HuH-7.5 (cell line): ENCODE data around the gene ZSCAN10.
A peak's percentile ranks its signal among the peaks of the same experiment; 100 is the strongest.
"Not testable (repeated sequence)": the region's sequence is repeated elsewhere in the genome, so short reads cannot be mapped to it uniquely, and the experiment has no call there.

Experiments used
- DNase-seq: peaks from one replicate; pipeline ENCODE4 v3.0.0; 2011; ENCODE audit warnings: low spot score

Gene ZSCAN10

DNA sequence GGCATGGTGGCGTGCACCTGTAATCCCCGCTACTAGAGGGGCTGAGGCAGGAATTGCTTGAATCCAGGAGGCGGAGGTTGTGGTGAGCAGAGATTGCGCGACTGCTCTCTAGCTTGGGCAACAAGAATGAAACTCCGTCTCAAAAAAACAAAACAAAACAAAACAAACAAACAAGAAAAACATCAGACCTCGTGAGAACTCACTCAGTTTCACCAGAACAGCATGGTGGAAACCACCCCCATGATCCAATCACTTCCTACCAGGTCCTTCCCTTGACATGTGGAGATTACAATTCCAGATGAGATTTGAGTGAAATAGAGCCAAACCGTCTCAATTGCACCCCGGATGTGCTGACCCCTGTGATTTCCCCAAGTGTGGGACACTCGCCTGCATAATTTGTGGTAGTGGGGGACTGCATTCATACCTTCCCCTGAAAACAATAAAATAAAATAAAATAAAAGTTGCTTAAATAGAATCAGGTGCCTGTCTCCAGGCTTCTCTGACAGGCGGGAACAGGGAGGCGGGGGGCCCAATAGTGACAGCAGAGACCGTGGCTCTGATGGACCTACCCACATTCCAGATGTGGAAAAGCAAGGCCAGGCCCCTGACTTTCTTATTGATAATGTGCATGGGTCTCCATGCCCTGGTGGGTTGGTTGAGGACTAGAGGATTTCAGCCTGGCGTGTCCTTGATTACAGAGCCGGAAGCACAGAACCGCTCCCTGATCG is 13.1 kb downstream of the ZSCAN10 start:
- no peak for DNase-seq

DNA sequence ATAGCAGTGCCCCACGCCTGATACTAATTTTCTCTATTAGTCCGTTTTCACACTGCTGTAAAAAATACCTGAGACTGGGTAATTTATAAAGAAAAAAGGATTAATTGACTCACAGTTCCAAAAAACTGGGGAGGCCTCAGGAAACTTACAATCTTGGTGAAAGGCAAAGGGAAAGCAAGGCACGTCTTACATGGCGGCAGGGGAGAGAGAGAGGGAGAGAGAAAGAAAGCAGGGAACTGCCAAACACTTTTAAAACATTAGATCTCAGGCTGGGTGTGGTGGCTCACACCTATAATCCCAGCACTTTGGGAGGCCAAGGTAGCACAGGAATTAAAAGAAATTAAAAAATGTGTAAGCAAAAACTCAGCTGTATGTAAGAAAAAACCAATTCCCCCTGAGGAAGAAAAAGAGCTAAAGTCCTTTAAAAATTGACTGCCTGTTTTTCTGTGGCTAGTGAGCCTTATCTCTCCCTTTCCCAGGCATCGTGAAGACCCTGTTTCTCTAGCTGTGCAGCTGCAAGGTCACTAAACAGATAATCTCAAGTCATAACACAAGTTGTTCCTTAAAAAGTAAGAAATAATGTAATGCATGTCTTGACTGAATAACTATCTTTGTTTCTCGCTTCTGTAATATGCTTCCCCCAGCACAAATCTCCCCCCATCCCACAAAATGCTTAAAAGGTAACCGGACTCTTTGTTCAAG is 14.0 kb downstream of the ZSCAN10 start:
- DNase-seq, result no peak

DNA sequence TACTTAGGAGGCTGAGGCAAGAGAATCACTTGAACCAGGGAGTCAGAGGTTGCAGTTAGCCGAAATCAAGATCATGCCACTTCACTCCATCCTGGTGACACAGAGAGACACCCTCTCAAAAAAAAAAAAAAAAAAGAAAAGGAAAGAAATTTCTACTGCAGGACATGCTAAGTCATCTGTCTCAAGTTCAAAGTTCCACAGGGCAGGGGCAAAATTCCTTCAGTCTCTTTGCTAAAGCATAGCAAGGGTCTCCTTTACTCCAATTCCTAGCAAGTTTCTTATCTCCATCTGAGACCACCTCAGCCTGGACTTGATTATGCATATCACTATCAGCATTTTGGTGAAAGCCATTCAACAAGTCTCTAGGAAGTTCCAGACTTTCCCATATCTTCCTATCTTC is 14.6 kb downstream of the ZSCAN10 start:
- no peak for DNase-seq

DNA sequence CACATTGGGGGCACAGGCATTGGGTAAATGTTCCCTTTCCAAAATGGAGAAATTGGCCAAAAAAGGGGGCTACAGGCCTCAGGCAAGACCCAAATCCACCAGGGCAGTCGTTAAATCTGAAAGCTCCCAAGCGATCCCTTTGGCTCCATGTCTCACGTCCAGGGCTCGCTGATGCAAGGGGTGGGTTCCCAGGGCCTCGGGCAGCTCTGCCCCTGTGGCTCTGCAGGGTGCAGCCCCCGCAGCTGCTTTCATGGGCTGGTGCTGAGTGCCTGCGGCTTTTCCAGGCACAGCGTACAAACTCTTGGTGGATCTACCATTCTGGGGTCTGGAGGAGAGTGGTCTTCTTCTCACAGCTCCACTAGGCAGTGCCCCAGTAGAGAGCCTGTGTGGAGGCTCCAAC is 15.7 kb downstream of the ZSCAN10 start:
- DNase-seq, result not testable (repeated sequence)

DNA sequence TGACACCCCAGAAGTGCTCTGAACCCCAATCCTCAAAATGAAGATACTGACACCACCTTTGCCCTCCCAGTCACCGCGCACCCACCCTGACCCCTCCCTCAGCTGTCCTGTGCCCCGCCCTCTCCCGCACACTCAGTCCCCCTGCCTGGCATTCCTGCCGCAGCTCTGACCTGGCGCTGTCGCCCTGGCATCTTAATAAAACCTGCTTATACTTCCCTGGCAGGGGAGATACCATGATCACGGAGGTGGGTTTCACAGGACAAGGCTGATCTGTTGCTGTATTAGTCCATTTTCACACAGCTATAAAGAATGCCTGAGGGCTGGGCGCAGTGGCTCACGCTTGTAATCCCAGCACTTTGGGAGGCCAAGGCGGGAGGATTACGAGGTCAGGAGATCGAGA is 17.1 kb downstream of the ZSCAN10 start:
- DNase-seq, result not testable (repeated sequence)

DNA sequence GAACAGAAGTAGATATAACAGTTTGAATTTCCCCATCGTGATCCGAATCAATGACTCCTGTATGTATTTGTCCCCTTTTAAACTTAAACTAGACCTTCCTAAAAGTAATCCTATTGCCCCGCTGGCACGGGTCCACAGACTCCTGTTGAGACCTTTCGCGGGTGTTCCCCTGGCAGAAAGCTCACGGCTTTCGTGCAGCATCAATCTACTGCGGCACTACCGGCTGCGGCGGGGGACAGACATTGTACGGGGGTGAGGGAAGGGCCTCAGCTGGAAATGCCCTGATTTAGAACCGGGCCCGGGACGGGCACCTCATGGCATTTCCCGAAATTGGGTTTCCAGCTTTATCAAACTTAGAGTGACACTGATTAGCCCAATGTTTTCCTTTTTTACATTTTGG is 19.1 kb downstream of the ZSCAN10 start:
- no peak for DNase-seq

DNA sequence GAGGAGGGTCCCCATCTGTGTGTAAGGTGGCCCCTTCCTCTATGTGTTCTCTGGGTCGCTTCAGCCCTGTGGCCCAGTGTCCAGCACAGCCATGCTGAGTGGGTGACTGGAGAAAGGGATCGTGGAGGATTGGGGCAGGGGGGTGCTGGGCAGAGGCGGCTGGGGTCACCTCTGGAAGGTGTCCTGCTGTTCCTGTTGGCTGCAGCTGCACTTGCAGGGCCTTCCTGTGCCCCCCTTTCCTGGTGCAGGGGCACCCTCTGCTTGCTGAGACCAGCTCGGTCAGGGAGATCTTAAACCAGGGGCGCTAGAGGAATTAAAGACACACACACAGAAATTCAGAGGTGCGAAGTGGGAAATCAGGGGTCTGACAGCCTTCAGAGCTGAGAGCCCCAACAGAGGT is 22.5 kb downstream of the ZSCAN10 start:
- DNase-seq, result no peak

DNA sequence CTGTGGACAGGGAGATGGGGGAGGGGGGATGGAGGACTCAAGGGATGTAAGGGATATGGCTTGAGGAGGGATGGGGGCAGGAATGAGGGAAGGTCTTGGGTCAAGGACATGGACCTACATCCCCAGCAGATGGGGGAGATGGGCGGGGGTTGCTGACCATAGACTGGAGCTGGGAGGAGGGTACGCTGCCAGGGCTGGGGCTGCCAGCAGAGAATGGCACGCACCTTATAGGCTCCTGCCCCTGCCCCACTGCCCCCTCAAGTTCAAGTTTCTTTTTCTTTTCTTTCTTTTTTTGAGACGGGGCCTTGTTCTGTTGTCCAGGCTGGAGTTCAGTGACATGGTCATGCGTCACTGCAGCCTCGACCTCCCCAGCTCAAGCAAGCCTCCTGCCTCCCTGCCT is 23.1 kb downstream of the ZSCAN10 start:
- DNase-seq, result not testable (repeated sequence)

DNA sequence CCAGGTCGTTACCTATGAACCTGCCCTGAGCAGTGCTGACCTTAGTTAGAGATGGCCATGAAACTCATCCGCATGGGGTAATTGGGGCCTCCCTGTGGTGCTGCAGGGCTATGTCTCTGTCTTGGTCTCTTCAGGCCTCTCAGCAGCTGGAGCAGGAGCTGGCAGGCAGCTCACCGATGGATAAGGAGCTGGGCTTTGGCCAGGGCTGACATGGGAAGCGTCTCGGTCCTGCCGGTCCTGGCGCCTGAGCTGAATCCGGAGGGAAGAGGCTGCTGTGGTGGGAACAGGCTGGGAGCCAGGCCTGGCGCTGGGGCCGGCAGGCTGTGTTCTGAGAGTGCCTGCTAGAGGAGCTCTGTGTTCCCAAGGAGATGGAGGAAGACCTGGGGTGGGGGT is 23.6 kb downstream of the ZSCAN10 start:
- no peak for DNase-seq

DNA sequence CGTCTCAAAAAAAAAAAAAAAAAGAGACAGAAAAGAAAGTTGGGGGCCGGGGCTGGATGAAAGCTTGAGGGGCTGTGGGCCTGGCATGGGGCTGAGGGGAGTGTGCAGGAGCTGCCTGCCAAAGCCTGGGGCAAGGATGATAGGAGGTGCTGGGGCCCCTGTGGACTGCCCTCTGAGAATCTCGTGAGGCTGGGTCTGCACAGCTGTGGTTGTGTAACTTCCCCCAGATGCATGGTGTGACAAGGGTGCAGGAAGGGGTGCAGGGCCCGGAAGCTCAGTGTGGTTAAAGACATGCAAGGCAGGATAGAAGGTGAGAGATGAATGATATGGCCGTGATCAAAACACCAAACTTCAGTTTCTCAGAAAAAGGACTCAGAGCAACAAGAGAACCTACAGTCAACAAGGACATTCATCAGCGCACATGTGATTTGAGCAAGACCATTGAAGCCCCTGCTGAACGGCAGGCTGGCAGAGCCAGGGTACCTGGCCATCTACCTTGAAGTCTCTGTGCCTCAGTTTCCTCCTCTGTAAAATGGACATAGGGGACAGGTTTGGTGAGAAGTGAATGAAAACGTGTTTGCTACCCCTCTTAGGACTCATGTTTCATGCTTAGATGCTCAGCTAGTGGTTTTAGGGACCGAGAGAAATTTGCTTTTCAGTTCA is 24.1 kb downstream of the ZSCAN10 start:
- DNase-seq, result no peak

DNA sequence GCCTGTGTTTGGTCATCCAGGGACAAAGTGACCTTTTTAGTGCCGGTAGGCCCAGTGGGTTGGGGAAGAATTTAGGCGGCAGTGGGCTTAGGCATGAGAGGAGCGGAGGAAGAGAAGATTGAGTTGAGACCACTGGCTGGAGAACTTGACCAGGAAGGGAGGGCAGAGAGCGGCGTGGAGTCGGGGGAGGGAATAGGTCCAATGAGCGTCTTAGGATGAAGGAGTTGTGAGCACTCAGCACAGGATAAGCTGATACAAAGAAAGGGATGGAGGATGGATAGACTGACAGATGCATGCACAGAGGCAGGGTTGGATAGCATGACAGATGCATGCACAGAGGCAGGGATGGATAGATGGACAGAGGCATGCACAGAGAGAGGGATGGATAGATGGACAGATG is 25.6 kb downstream of the ZSCAN10 start:
- no peak for DNase-seq

DNA sequence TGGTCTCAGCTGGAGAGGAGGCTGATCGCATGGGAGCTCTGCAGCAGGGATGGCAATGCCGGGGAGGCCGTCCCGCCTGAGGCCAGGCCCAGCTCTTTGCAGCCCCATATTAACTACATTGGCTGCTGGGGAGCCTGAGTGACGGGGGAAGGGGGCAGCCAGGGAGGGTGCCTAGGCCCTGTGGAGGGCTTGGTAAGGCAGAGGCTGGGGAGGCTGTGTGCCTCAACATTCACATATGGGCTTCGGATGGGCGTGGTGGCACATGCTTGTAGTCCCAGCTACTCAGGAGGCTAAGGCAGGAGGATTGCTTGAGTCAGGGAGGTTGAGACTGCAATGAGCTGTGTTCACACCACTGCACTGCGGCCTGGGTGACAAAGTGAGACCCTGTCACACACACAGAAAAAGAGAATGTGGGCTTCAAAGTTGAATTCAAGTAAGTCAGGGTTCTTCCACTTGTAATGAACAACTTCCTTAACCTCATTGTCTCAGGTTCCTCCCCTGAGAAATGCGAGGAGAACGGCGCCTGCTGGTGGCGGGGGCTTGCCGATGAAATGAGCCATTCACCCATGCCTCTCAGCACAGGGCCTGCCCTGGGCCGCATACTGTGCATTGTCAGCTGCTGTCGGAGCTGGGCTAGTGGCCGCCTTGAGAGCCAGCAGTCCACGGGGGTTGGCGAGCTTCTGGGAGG is 26.4 kb downstream of the ZSCAN10 start:
- not testable (repeated sequence) for DNase-seq

DNA sequence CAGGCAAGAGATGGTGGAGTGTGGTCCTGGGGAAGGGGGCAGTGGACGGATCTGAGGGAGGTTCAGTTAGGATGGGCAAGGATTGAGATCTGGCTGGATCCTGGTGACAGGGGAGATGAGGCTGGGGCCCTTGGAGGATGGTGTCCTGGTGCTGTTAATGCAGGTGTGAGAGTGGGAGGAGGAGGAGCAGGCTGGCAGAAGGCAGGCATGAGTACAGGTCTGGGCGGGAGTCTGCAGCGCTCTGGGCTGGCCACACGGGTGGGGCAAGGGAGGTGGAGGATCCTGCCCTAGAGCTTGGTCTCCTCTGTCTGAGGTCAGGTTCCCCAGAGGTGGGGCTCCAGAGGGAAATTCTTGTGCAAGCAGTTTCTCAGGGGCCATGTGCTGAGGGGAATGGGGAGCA is 26.9 kb downstream of the ZSCAN10 start:
- DNase-seq, result not testable (repeated sequence)

DNA sequence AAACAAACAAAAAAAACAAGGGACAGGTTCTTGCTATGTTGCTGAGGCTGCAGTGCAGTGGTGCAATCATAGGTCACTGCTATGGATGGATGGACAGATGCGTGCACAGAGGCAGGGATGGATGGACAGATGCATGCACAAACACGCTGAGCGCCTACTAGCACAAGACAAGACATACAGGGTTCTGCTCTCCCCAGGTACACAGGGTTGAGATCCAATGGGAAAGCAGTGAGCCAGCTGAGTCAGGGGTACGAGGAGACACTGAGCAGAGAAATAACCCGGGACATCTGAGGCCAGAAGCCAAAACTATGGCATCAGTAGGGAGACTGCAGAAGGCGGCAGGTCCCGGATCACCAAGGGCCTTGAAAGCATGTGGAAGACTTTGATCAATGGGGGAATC is 27.4 kb downstream of the ZSCAN10 start:
- DNase-seq, result no peak

DNA sequence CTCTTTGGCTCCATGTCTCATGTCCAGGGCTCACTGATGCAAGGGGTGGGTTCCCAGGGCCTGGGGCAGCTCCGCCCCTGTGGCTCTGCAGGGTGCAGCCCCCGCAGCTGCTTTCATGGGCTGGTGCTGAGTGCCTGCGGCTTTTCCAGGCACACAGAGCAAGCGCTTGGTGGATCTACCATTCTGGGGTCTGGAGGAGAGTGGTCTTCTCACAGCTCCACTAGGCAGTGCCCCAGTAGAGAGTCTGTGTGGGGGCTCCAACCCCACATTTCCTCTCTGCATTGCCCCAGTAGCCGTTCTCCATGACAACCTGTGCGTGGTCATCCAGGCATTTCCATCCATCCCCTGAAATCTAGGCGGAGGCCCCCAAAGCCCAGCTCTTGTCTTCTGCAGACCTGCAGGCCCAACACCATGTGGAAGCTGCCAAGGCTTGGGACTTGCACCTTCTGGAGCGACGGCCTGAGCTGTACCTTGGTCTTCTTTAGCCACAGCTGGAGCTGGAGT is 28.4 kb downstream of the ZSCAN10 start:
- DNase-seq, result no peak

DNA sequence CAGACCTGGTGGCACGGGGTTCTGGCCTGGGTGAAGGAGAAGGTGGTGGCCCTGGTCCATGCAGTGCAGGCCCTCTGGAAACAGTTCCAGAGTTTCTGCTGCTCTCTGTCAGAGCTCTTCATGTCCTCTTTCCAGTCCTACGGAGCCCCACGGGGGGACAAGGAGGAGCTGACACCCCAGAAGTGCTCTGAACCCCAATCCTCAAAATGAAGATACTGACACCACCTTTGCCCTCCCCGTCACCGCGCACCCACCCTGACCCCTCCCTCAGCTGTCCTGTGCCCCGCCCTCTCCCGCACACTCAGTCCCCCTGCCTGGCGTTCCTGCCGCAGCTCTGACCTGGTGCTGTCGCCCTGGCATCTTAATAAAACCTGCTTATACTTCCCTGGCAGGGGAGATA is 29.9 kb downstream of the ZSCAN10 start:
- DNase-seq, result not testable (repeated sequence)

DNA sequence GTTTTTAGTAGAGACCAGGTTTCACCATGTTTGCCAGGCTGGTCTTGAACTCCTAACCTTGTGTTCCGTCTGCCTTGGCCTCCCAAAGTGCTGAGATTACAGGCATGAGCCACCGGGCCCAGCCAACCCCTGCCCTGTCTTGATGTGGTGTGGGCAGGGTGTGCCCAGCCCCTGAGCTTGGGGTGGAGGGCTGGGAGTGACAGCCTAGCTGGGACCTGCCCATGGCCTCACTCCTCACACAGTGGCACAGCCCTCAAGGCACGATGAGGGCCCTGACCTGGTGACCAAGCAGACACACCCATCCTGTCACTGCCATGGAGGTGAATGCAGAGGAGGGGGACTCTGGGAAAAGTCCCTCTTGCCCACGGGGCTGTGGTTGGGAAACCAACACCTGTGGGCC is 30.6 kb downstream of the ZSCAN10 start:
- no peak for DNase-seq

DNA sequence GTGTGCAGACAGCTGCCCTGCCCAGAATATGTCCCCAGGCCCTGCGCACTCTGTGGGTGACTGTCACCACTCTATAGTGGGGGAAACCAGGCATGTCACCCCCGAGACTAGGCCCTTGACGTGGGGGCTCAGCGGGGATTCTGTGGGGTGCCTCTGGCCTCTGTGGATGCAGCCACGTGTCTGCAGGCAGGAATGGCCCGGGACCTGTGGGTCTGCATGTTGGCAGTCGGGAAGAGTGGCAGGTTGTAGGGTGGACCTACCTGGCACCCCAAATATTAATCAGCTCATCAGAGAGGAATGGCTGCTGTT is 32.7 kb downstream of the ZSCAN10 start:
- no peak for DNase-seq

DNA sequence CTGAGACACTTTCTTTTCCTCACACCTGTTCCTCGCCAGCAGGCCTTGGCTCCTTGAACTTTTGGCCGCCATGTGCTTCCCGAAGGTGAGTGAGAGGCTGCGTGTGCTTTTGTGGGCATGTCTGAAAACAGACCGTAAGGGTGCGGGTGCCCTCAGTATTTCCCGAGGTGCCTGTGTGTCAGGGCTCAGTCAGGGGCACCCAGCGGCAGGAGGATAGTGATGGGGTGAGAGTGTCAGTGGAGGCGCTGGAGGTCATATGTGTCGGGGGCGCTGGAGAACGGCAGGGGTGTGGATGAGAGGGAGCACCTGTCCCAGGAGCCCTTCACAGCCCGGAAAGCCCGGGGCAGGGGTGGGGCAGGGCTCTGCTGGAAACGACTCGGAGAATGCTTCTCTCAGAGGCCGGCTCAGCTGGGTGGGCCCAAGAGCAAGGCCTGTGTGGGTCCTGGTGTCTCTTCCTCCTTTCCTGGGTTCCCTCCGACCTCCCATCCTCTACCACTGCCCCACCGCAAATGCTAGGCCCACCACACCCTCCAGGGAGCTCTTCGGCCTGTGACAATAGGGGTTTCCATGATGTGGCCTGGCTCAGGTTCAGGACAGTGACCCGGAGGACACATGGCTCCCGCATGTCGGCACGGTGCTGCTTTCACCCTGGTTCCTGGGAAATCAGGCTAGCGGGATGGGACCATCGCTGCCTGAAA is 33.2 kb downstream of the ZSCAN10 start:
- no peak for DNase-seq

DNA sequence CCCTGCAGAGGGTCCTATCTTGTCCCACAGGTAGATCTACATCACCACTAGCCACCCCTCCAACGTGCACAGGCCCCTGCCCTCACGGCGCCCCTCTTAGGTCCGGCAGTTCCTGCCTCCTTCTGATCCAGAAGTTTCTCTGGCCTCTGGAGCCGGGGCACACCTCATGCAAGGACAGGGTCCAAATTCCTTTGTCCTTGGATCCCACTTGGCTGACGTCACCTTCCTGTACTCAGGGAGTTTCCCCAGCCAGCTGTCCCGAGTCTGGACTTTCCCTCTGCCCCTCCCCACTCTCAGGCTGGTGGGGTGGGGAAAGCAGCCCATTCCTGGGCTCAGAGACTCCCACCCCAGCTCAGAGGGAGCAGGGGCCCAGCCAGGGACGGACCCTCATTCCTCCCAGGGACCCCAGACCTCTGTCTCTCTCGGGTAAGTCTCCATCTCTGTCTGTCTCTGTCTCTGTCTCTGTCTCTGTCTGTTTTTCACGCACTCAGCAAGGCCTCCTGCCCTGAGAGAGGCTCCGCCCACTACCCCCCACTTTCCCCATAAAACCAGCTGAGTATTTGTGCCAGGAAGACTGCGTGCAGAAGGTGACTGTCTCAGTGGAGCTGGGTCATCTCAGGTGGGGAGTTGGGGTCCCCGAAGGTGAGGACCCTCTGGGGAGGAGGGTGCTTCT is 33.9 kb downstream of the ZSCAN10 start, which contains the start of gene IL32:
IL32 (plus strand) TSS at position 572 of the 673 bp plus-strand sequence. CDS start 172 bp downstream, outside the sequence.
- DNase-seq, result peak; percentile 63
